Vagina (tissue), 2 donors: ENCODE data around the gene FLRT1.

ENCODE experiments used
- POLR2A ChIP-seq, 2 donors: fragments of 450-650 bp; IDR thresholded peaks; one replicate each; pipeline ENCODE4 v1.6.1; 2017; ENCODE audit warnings: antibody characterized with exemption in 2 of 2, mild to moderate bottlenecking in 2 of 2, moderate library complexity in 2 of 2
- POLR2AphosphoS5 ChIP-seq, 2 donors: sonication (generic); formaldehyde crosslinking; IDR thresholded peaks; one replicate each; pipeline ENCODE4 v1.9.0; 2017; ENCODE audit warnings: antibody characterized with exemption in 2 of 2, mild to moderate bottlenecking in 2 of 2, low read depth in 1 of 2; ENCODE audit not compliant: insufficient read depth in 1 of 2
- TF ChIP-seq, protein P1 (sequence below), 3 experiments: fragments of 450-650 bp in 2 of 3; fragments of 200-600 bp in 1 of 3; sonication (generic) in 1 of 3; IDR thresholded peaks; one replicate each; pipeline ENCODE4 v1.5.1; 2017 to 2019; ENCODE audit warnings: antibody characterized with exemption in 3 of 3, mild to moderate bottlenecking in 2 of 3, moderate library complexity in 2 of 3

DNA sequence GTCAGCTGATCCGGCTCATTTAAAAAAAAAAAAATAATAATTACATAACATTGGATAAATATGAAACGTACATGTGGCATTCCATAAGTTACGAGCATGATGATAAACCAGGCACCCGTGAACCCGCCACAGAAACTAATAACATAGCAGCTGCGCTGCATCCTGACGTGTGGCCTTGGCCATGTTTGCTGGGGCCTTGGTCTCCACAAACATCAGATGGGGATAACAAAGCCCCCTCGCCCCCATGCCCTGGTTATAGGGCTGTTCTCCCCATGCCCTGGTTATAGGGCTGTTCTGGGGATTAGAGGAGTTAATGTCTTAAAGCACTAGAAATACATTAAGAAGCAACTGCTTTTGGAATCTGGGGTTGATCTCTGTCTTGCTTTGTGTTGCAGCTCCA is 36.7 kb downstream of the FLRT1 start:
- TF ChIP-seq, protein P1, sequence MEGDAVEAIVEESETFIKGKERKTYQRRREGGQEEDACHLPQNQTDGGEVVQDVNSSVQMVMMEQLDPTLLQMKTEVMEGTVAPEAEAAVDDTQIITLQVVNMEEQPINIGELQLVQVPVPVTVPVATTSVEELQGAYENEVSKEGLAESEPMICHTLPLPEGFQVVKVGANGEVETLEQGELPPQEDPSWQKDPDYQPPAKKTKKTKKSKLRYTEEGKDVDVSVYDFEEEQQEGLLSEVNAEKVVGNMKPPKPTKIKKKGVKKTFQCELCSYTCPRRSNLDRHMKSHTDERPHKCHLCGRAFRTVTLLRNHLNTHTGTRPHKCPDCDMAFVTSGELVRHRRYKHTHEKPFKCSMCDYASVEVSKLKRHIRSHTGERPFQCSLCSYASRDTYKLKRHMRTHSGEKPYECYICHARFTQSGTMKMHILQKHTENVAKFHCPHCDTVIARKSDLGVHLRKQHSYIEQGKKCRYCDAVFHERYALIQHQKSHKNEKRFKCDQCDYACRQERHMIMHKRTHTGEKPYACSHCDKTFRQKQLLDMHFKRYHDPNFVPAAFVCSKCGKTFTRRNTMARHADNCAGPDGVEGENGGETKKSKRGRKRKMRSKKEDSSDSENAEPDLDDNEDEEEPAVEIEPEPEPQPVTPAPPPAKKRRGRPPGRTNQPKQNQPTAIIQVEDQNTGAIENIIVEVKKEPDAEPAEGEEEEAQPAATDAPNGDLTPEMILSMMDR (IDR thresholded peaks at IDR 0.05), result no peak
- TF ChIP-seq POLR2A (IDR thresholded peaks at IDR 0.05) (no peak), POLR2AphosphoS5 (IDR thresholded peaks at IDR 0.05; ENCODE audit: insufficient read depth in 1 of 2, low read depth in 1 of 2) (no peak)
